Natural killer cell (primary cell): ENCODE measurements around the gene DGCR2. TPM values are rescaled to one million over a fixed set of nuclear protein-coding genes. Genes with fewer than 3 reads are reported as not detected.

Experiments
- ATAC-seq, 3 donors: fragments of 150-1000 bp in 2 of 3; fragments of 200-7000 bp in 1 of 3; cut with Tn5 transposase; 1 replicate in 1 of 3; 2 replicates in 2 of 3; pipeline ENCODE4 v1.10.0; 2021; ENCODE audit warnings: mild to moderate bottlenecking in 2 of 3, moderate library complexity in 2 of 3
- DNase-seq, 2 donors: peaks; one replicate each; pipeline versions ENCODE4 v3.0.0 to v3.0.0-alpha.2; 2013 to 2021; ENCODE audit warnings: mixed read lengths in 1 of 2
- H3K27ac ChIP-seq: one replicate; pipeline ENCODE4 v1.5.1; 2013; ENCODE audit warnings: mild to moderate bottlenecking, low read length
- H3K27me3 ChIP-seq: one replicate; pipeline ENCODE4 v1.6.1; 2013; ENCODE audit warnings: low read length; ENCODE audit not compliant: control insufficient read depth, insufficient read depth
- H3K36me3 ChIP-seq: one replicate; pipeline ENCODE4 v1.6.1; 2013; ENCODE audit warnings: low read length; ENCODE audit not compliant: control insufficient read depth, insufficient read depth
- H3K4me1 ChIP-seq: one replicate; pipeline ENCODE4 v1.6.1; 2013; ENCODE audit warnings: low read length; ENCODE audit not compliant: control insufficient read depth, insufficient read depth
- H3K4me3 ChIP-seq: one replicate; pipeline ENCODE4 v1.5.1; 2013; ENCODE audit warnings: low read length
- H3K9me3 ChIP-seq: one replicate; pipeline ENCODE4 v1.6.1; 2013; ENCODE audit warnings: low read length; ENCODE audit not compliant: control insufficient read depth, insufficient read depth
- H3K27ac Mint-ChIP-seq, 2 donors: one replicate each; pipeline ENCODE4 v1.8.0; 2022; ENCODE audit warnings: mild to moderate bottlenecking in 2 of 2, mixed read lengths in 2 of 2, moderate library complexity in 1 of 2
- H3K27me3 Mint-ChIP-seq, 2 donors: one replicate each; pipeline ENCODE4 v1.8.0; 2022; ENCODE audit warnings: low read depth in 2 of 2, mixed read lengths in 2 of 2
- H3K36me3 Mint-ChIP-seq: one replicate; pipeline ENCODE4 v1.8.0; 2022; ENCODE audit warnings: mixed read lengths
- H3K4me1 Mint-ChIP-seq, 2 donors: one replicate each; pipeline ENCODE4 v1.8.0; 2022; ENCODE audit warnings: mixed read lengths in 2 of 2
- H3K4me3 Mint-ChIP-seq: one replicate; pipeline ENCODE4 v1.8.0; 2022; ENCODE audit warnings: mild to moderate bottlenecking, moderate library complexity, mixed read lengths
- H3K9me3 Mint-ChIP-seq, 2 donors: one replicate each; pipeline ENCODE4 v1.8.0; 2022; ENCODE audit warnings: mixed read lengths in 2 of 2
- CTCF ChIP-seq: fragments of 200-600 bp; IDR thresholded peaks from one replicate; pipeline ENCODE4 v1.8.0; 2022; ENCODE audit warnings: antibody characterized with exemption
- WGBS: methylation state at CpG from one replicate; pipeline ENCODE4 v1.1.7; 2013; ENCODE audit warnings: missing lambda C conversion rate; ENCODE audit not compliant: insufficient coverage; 5-methylcytosine and 5-hydroxymethylcytosine counted together
- intact Hi-C: fragments of 100-400 bp; cut with micrococcal nuclease; formaldehyde crosslinking; loops from one replicate; pipeline ENCODE4 v1.14.2; 2022
- total RNA-seq, 4 donors: library from RNA; stranded (reverse); fragments of 120-200 nt in 1 of 4; gene quantifications; one replicate each; pipeline versions ENCODE4 v1.2.3 to v1.2.4, GENCODE V29; 2013 to 2022

DGCR2 gene
- total RNA-seq, 3 donors from 2014 or later (not counting 1 experiment from before 2014, with no cell fraction given), result 27.5 to 44.1 (median 41.3) TPM

- 95% methylated on average over 12 of the region's 13 CpGs for WGBS
- Histone ChIP-seq H3K27me3 (no peaks in the 10 kb centered on the region), H3K9me3 (no peaks in the 10 kb centered on the region), H3K27ac (no peak overlapping the region), H3K4me3 (no peak overlapping the region), H3K4me1 (peaks cover 5% of the 10 kb centered on the region), H3K36me3 (peaks cover 18% of the 10 kb centered on the region)
- DNase-seq (no peak), ATAC-seq (no peak)
- H3K27ac Mint-ChIP-seq, result no peak overlapping the region
- peaks cover 15 to 21% of the 10 kb centered on the region in 2 donors for H3K4me1 Mint-ChIP-seq
- H3K4me3 Mint-ChIP-seq, result no peak overlapping the region
- TF ChIP-seq CTCF, result no peak
- H3K9me3 Mint-ChIP-seq, result no peaks in the 10 kb centered on the region
- intact Hi-C loops, result no loop called here
- H3K36me3 Mint-ChIP-seq, result no peaks in the 10 kb centered on the region
- no peaks in the 10 kb centered on the region for H3K27me3 Mint-ChIP-seq
These were observed 39.4 kb downstream of the DGCR2 start for GRCh38 chr22:19082793-19083192.

GRCh38 chr22:19082101-19082500 lies 40.1 kb downstream of the DGCR2 start:
- H3K9me3 ChIP-seq, result no peaks in the 10 kb centered on the region
- no peaks in the 10 kb centered on the region for H3K27me3 ChIP-seq
- peaks cover 18% of the 10 kb centered on the region for H3K36me3 ChIP-seq
- 79% methylated on average over 2 of the region's 3 CpGs for WGBS
- H3K27ac Mint-ChIP-seq, result peak overlapping the region in 1 of 2 donors; percentile 30
- intact Hi-C loops, result no loop called here
- no peaks in the 10 kb centered on the region for H3K9me3 Mint-ChIP-seq
- H3K4me3 Mint-ChIP-seq, result no peak overlapping the region
- no peaks in the 10 kb centered on the region for H3K36me3 Mint-ChIP-seq
- H3K4me1 ChIP-seq, result peaks cover 5% of the 10 kb centered on the region
- ATAC-seq (no peak), DNase-seq (no peak)
- H3K27me3 Mint-ChIP-seq, result no peaks in the 10 kb centered on the region
- TF ChIP-seq CTCF, result no peak
- no peak overlapping the region for H3K27ac ChIP-seq
- H3K4me1 Mint-ChIP-seq, result peaks cover 15 to 21% of the 10 kb centered on the region in 2 donors
- no peak overlapping the region for H3K4me3 ChIP-seq

GRCh38 chr22:19081351-19081750 lies 40.9 kb downstream of the DGCR2 start:
- Histone ChIP-seq H3K36me3 (peaks cover 14% of the 10 kb centered on the region), H3K9me3 (no peaks in the 10 kb centered on the region), H3K27me3 (no peaks in the 10 kb centered on the region), H3K4me1 (peaks cover 5% of the 10 kb centered on the region), H3K27ac (no peak overlapping the region), H3K4me3 (no peak overlapping the region)
- 96% methylated on average over 3 of the region's 3 CpGs for WGBS
- TF ChIP-seq CTCF, result no peak
- intact Hi-C loops, result no loop called here
- H3K4me1 Mint-ChIP-seq, result peaks cover 10 to 17% of the 10 kb centered on the region in 2 donors
- no peaks in the 10 kb centered on the region for H3K36me3 Mint-ChIP-seq
- peak overlapping the region in 1 of 2 donors; percentile 30 for H3K27ac Mint-ChIP-seq
- DNase-seq, result no peak
- no peak for ATAC-seq
- H3K9me3 Mint-ChIP-seq, result no peaks in the 10 kb centered on the region
- no peak overlapping the region for H3K4me3 Mint-ChIP-seq
- no peaks in the 10 kb centered on the region for H3K27me3 Mint-ChIP-seq

- Histone ChIP-seq H3K4me3 (no peak overlapping the region), H3K27me3 (no peaks in the 10 kb centered on the region), H3K36me3 (peaks cover 14% of the 10 kb centered on the region), H3K4me1 (peaks cover 5% of the 10 kb centered on the region), H3K9me3 (no peaks in the 10 kb centered on the region), H3K27ac (no peak overlapping the region)
- peaks cover 10 to 17% of the 10 kb centered on the region in 2 donors for H3K4me1 Mint-ChIP-seq
- ATAC-seq, result no peak
- H3K9me3 Mint-ChIP-seq, result no peaks in the 10 kb centered on the region
- H3K27me3 Mint-ChIP-seq, result no peaks in the 10 kb centered on the region
- WGBS, result 100% methylated on average over 2 of the region's 3 CpGs
- intact Hi-C loops, result no loop called here
- no peak for DNase-seq
- no peak overlapping the region for H3K4me3 Mint-ChIP-seq
- no peak for TF ChIP-seq CTCF
- no peak overlapping the region for H3K27ac Mint-ChIP-seq
- H3K36me3 Mint-ChIP-seq, result no peaks in the 10 kb centered on the region
These were observed 41.4 kb downstream of the DGCR2 start for GRCh38 chr22:19080853-19081252.
